ENCODE data around the gene PRF1. TPM values are rescaled to one million over a fixed set of nuclear protein-coding genes. Genes with fewer than 3 reads are reported as not detected.

PRF1 gene
- total RNA-seq: 10 to 100 TPM; 57.4 to 63.5 TPM

GRCh38 chr10:70602665-70603448, at the start of gene PRF1:
PRF1 (minus strand) TSS chr10:70602741; CDS start chr10:70600902, 1,839 bp downstream.

Other genes with a start within 250 kb of the PRF1 start
- gene LRRC20, start 220.1 kb downstream of the PRF1 start, total RNA-seq: 10 to 100 TPM; 10.3 to 11.0 TPM
- gene EIF4EBP2, start 198.6 kb downstream of the PRF1 start, total RNA-seq: 10 to 100 TPM; 62.5 to 63.4 TPM
- under 1 TPM; 0.15 to 0.26 TPM for gene NODAL, start 161.1 kb downstream of the PRF1 start, total RNA-seq
- under 1 TPM; 0.24 to 0.28 TPM for gene PALD1, start 124.0 kb downstream of the PRF1 start, total RNA-seq
- gene ADAMTS14, start 69.8 kb upstream of the PRF1 start, total RNA-seq: not detected
- gene TBATA, start 182.6 kb upstream of the PRF1 start, total RNA-seq: not detected
- gene SGPL1, start 213.2 kb upstream of the PRF1 start, total RNA-seq: 10 to 100 TPM; 16.3 to 20.6 TPM

All from activated naive CD4-positive, alpha-beta T cell treated with anti-CD3 and anti-CD28 coated beads, Interleukin-2, amount 10 ng/mL, durations not matched to agents 5 hours and 36 hours (primary cell).